CD14-positive monocyte (primary cell): ENCODE measurements around the gene CALD1. TPM values are rescaled to one million over a fixed set of nuclear protein-coding genes. Genes with fewer than 3 reads are reported as not detected.

ENCODE experiments used
- DNase-seq, 3 donors: peaks; one replicate each; pipeline ENCODE4 v3.0.0-alpha.2; 2011 to 2022
- H2AFZ ChIP-seq: 2 replicates; pipeline ENCODE4 v1.6.0; 2012; ENCODE audit warnings: mild to moderate bottlenecking, low read depth, low read length, inconsistent platforms; ENCODE audit not compliant: insufficient read depth, poor library complexity, severe bottlenecking
- H3K27ac ChIP-seq, 2 donors: 1 replicate in 1 of 2; 2 replicates in 1 of 2; pipeline ENCODE4 v1.5.1; 2012 to 2013; ENCODE audit warnings: low read length in 2 of 2, control low read depth in 1 of 2, inconsistent platforms in 1 of 2, low read depth in 1 of 2, mild to moderate bottlenecking in 1 of 2
- H3K27me3 ChIP-seq, 2 donors: one replicate each; pipeline versions ENCODE4 v1.6.0 to v1.6.1; 2011 to 2013; ENCODE audit warnings: low read length in 2 of 2; ENCODE audit not compliant: control insufficient read depth in 2 of 2, insufficient read depth in 2 of 2
- H3K36me3 ChIP-seq, 2 donors: replicated peaks in 1 of 2; 1 replicate in 1 of 2; 2 replicates in 1 of 2; pipeline versions ENCODE4 v1.5.1 to v1.6.1; 2012 to 2013; ENCODE audit warnings: low read length in 2 of 2, control low read depth in 1 of 2, inconsistent platforms in 1 of 2, mild to moderate bottlenecking in 1 of 2; ENCODE audit not compliant: insufficient read depth in 2 of 2, control insufficient read depth in 1 of 2
- H3K4me1 ChIP-seq, 2 donors: 1 replicate in 1 of 2; 2 replicates in 1 of 2; pipeline versions ENCODE4 v1.5.1 to v1.6.1; 2012 to 2013; ENCODE audit warnings: low read length in 2 of 2, control low read depth in 1 of 2, inconsistent platforms in 1 of 2, mild to moderate bottlenecking in 1 of 2, moderate library complexity in 1 of 2; ENCODE audit not compliant: insufficient read depth in 2 of 2, control insufficient read depth in 1 of 2
- H3K4me2 ChIP-seq: replicated peaks from 2 replicates; pipeline ENCODE3; 2012; ENCODE audit warnings: low read length, moderate library complexity, mild to moderate bottlenecking; ENCODE audit not compliant: poor library complexity, severe bottlenecking; ENCODE audit errors: extremely low read depth
- H3K4me3 ChIP-seq, 3 experiments: fragments of 200-600 bp in 1 of 3; sonication (generic) in 1 of 3; replicated peaks in 1 of 3; 1 replicate in 2 of 3; 2 replicates in 1 of 3; pipeline ENCODE4 v1.5.1; 2011 to 2013; ENCODE audit warnings: low read length in 3 of 3, mild to moderate bottlenecking in 3 of 3, control low read depth in 2 of 3, low read depth in 2 of 3, inconsistent platforms in 1 of 3, moderate library complexity in 1 of 3
- H3K79me2 ChIP-seq: 2 replicates; pipeline ENCODE4 v1.6.0; 2012; ENCODE audit warnings: mild to moderate bottlenecking, control low read depth, inconsistent platforms, low read length, moderate library complexity; ENCODE audit not compliant: insufficient read depth
- H3K9ac ChIP-seq: 2 replicates; pipeline ENCODE4 v1.6.0; 2017; ENCODE audit warnings: low read length, mild to moderate bottlenecking; ENCODE audit not compliant: insufficient read depth, poor library complexity, severe bottlenecking
- H3K9me3 ChIP-seq, 2 donors: replicated peaks in 1 of 2; 1 replicate in 1 of 2; 2 replicates in 1 of 2; pipeline versions ENCODE4 v1.5.1 to v1.6.1; 2012 to 2013; ENCODE audit warnings: low read length in 2 of 2, control low read depth in 1 of 2; ENCODE audit not compliant: control insufficient read depth in 1 of 2, insufficient read depth in 1 of 2
- H4K20me1 ChIP-seq: 2 replicates; pipeline ENCODE4 v1.6.0; 2012; ENCODE audit warnings: mild to moderate bottlenecking, low read length, control low read depth, moderate library complexity; ENCODE audit not compliant: insufficient read depth
- H3K27ac Mint-ChIP-seq, 7 donors: one replicate each; pipeline ENCODE4 v1.8.0; 2020; ENCODE audit warnings: mild to moderate bottlenecking in 7 of 7, mixed read lengths in 7 of 7, moderate library complexity in 6 of 7, inconsistent platforms in 2 of 7
- H3K27me3 Mint-ChIP-seq, 3 donors: one replicate each; pipeline ENCODE4 v1.8.0; 2021 to 2022; ENCODE audit warnings: low read depth in 3 of 3, mild to moderate bottlenecking in 3 of 3, mixed read lengths in 3 of 3, moderate library complexity in 3 of 3, inconsistent platforms in 1 of 3
- H3K36me3 Mint-ChIP-seq, 2 donors: one replicate each; pipeline ENCODE4 v1.8.0; 2020; ENCODE audit warnings: mixed read lengths in 2 of 2, inconsistent platforms in 1 of 2, mild to moderate bottlenecking in 1 of 2
- H3K4me1 Mint-ChIP-seq: one replicate; pipeline ENCODE4 v1.8.0; 2020; ENCODE audit warnings: mild to moderate bottlenecking, mixed read lengths
- H3K4me3 Mint-ChIP-seq, 2 donors: one replicate each; pipeline ENCODE4 v1.8.0; 2020; ENCODE audit warnings: mild to moderate bottlenecking in 2 of 2, mixed read lengths in 2 of 2, moderate library complexity in 1 of 2
- H3K9me3 Mint-ChIP-seq, 7 donors: one replicate each; pipeline ENCODE4 v1.8.0; 2020 to 2022; ENCODE audit warnings: mixed read lengths in 7 of 7, mild to moderate bottlenecking in 6 of 7, moderate library complexity in 6 of 7, inconsistent platforms in 2 of 7
- CTCF ChIP-seq: fragments of 200-600 bp; IDR thresholded peaks from one replicate; pipeline ENCODE4 v1.8.0; 2022; ENCODE audit warnings: antibody characterized with exemption, mild to moderate bottlenecking
- WGBS: methylation state at CpG from one replicate; pipeline ENCODE4 v1.1.5; 2013; ENCODE audit warnings: missing lambda C conversion rate; ENCODE audit not compliant: insufficient coverage; 5-methylcytosine and 5-hydroxymethylcytosine counted together
- intact Hi-C, 2 donors: fragments of 100-400 bp; cut with micrococcal nuclease; formaldehyde crosslinking; loops; one replicate each; pipeline versions ENCODE4 v1.15.0 to v1.15.1; 2023
- polyA plus RNA-seq, 3 donors: library from polyadenylated mRNA; depleted of rRNA in 1 of 3; unstranded in 2 of 3; stranded (reverse) in 1 of 3; fragments of 300-500 nt in 2 of 3; fragments of >200 nt in 1 of 3; fragmentation: Illumina TruSeq in 2 of 3; gene quantifications; 1 replicate in 2 of 3; 2 replicates in 1 of 3; pipeline ENCODE4 v1.2.3, GENCODE V29; 2012 to 2021

CALD1 gene
- polyA plus RNA-seq, 3 donors: 0.18 TPM; not detected in 2

GRCh38 chr7:134957005-134957404 is 177.6 kb downstream of the CALD1 start:
- Histone ChIP-seq H2AFZ (no peak overlapping the region), H3K79me2 (no peaks in the 10 kb centered on the region), H3K27ac (no peak overlapping the region), H3K36me3 (no peaks in the 10 kb centered on the region), H3K4me1 (no peaks in the 10 kb centered on the region), H3K9me3 (no peaks in the 10 kb centered on the region), H3K27me3 (no peaks in the 10 kb centered on the region), H4K20me1 (no peaks in the 10 kb centered on the region), H3K4me2 (no peak overlapping the region), H3K4me3 (no peak overlapping the region), H3K9ac (no peak overlapping the region)
- Mint-ChIP-seq H3K36me3 (no peaks in the 10 kb centered on the region), H3K9me3 (no peaks in the 10 kb centered on the region), H3K4me1 (no peaks in the 10 kb centered on the region), H3K27ac (no peak overlapping the region), H3K4me3 (no peak overlapping the region), H3K27me3 (peaks cover 0 to 3% (median 2%) of the 10 kb centered on the region in 3 donors)
- TF ChIP-seq CTCF: no peak
- DNase-seq: no peak
- no CpG with 5 or more reads among the region's 3 CpGs for WGBS
- intact Hi-C loops: loop anchor here in 1 of 2 donors (10.0 kb wide), 1 partner anchor 522 kb away; no protein-coding TSS in a partner anchor

GRCh38 chr7:134959810-134960209 is 180.4 kb downstream of the CALD1 start:
- Histone ChIP-seq H3K27me3 (no peaks in the 10 kb centered on the region), H3K4me2 (no peak overlapping the region), H3K9me3 (no peaks in the 10 kb centered on the region), H3K4me1 (no peaks in the 10 kb centered on the region), H2AFZ (no peak overlapping the region), H3K79me2 (no peaks in the 10 kb centered on the region), H3K4me3 (no peak overlapping the region), H3K9ac (no peak overlapping the region), H3K27ac (no peak overlapping the region), H3K36me3 (no peaks in the 10 kb centered on the region), H4K20me1 (no peaks in the 10 kb centered on the region)
- WGBS: no CpG with 5 or more reads among the region's 5 CpGs
- no peak for DNase-seq
- intact Hi-C loops: loop anchor here in 1 of 2 donors (10.0 kb wide), 1 partner anchor 525 kb away; no protein-coding TSS in a partner anchor
- no peaks in the 10 kb centered on the region for H3K9me3 Mint-ChIP-seq
- H3K4me3 Mint-ChIP-seq: no peak overlapping the region
- no peaks in the 10 kb centered on the region for H3K36me3 Mint-ChIP-seq
- no peak for TF ChIP-seq CTCF
- H3K27me3 Mint-ChIP-seq: peaks cover 0 to 3% (median 2%) of the 10 kb centered on the region in 3 donors
- H3K27ac Mint-ChIP-seq: no peak overlapping the region
- H3K4me1 Mint-ChIP-seq: no peaks in the 10 kb centered on the region
